Measurements from ENCODE around the gene PPFIA1. TPM values are rescaled to one million over a fixed set of nuclear protein-coding genes. Genes with fewer than 3 reads are reported as not detected.
"Not testable (repeated sequence)": the region's sequence is repeated elsewhere in the genome, so short reads cannot be mapped to it uniquely, and the experiment has no call there.

Gene PPFIA1
- total and polyA plus RNA-seq, 11 donors, result 15.8 to 53.1 (median 39.1) TPM

- WGBS, 4 donors, result 95 to 98% (median 97%) methylated on average over 4 of the region's 4 CpGs
- ATAC-seq (no peak), DNase-seq (no peak)
- Histone ChIP-seq H3K36me3 (peaks cover 0 to 83% (median 59%) of the 10 kb centered on the region in 9 donors), H3K4me3 (no peak overlapping the region), H3K9me3 (no peaks in the 10 kb centered on the region), H3K4me1 (peaks cover 0 to 4% (median 0%) of the 10 kb centered on the region in 12 donors), H3K27ac (no peak overlapping the region), H3K27me3 (no peaks in the 10 kb centered on the region)
- intact Hi-C loops (cut with DNase I), result no loop called here
- TF ChIP-seq POLR2A (IDR thresholded peaks at IDR 0.05) (no peak), CTCF (IDR thresholded peaks at IDR 0.05) (no peak)
Observed at GRCh38 chr11:70289582-70289981, 19.1 kb downstream of the PPFIA1 start.

- no peak overlapping the region for H3K27ac ChIP-seq
- no peaks in the 10 kb centered on the region for H3K27me3 ChIP-seq
- DNase-seq, result no peak
- H3K36me3 ChIP-seq, result peaks cover 0 to 73% (median 51%) of the 10 kb centered on the region in 9 donors
- no peak for ATAC-seq
- WGBS, 4 donors, result 92 to 96% (median 96%) methylated on average over 7 of the region's 7 CpGs
- intact Hi-C loops (cut with DNase I), result no loop called here
- H3K9me3 ChIP-seq, result no peaks in the 10 kb centered on the region
- TF ChIP-seq POLR2A (IDR thresholded peaks at IDR 0.05), result no peak
- no peak for TF ChIP-seq CTCF (IDR thresholded peaks at IDR 0.05)
- H3K4me3 ChIP-seq, result no peak overlapping the region
- H3K4me1 ChIP-seq, result peaks cover 0 to 4% (median 0%) of the 10 kb centered on the region in 12 donors
Observed at GRCh38 chr11:70290361-70291065, 20.0 kb downstream of the PPFIA1 start.

- Histone ChIP-seq H3K9me3 (no peaks in the 10 kb centered on the region), H3K27me3 (no peaks in the 10 kb centered on the region), H3K4me3 (no peak overlapping the region), H3K36me3 (peaks cover 0 to 60% (median 35%) of the 10 kb centered on the region in 9 donors), H3K27ac (no peak overlapping the region), H3K4me1 (peaks cover 0 to 4% (median 0%) of the 10 kb centered on the region in 12 donors)
- TF ChIP-seq CTCF (IDR thresholded peaks at IDR 0.05), result no peak
- no peak for TF ChIP-seq POLR2A (IDR thresholded peaks at IDR 0.05)
- intact Hi-C loops (cut with DNase I), result no loop called here
- DNase-seq (no peak), ATAC-seq (no peak)
- 91 to 93% (median 92%) methylated on average over 8 of the region's 8 CpGs for WGBS, 4 donors
Observed at GRCh38 chr11:70292166-70292565, 21.7 kb downstream of the PPFIA1 start.

- TF ChIP-seq POLR2A (IDR thresholded peaks at IDR 0.05), result no peak
- no peak overlapping the region for H3K27ac ChIP-seq
- 80 to 93% (median 88%) methylated on average over 6 of the region's 6 CpGs for WGBS, 4 donors
- no peaks in the 10 kb centered on the region for H3K27me3 ChIP-seq
- no peak overlapping the region for H3K4me3 ChIP-seq
- DNase-seq (no peak), ATAC-seq (peak in 1 of 4 donors; percentile 57)
- intact Hi-C loops (cut with DNase I), result no loop called here
- H3K4me1 ChIP-seq, result peaks cover 0 to 4% (median 0%) of the 10 kb centered on the region in 12 donors
- H3K36me3 ChIP-seq, result peaks cover 0 to 56% (median 34%) of the 10 kb centered on the region in 9 donors
- no peaks in the 10 kb centered on the region for H3K9me3 ChIP-seq
Observed at GRCh38 chr11:70292863-70293262, 22.4 kb downstream of the PPFIA1 start.

GRCh38 chr11:70295166-70295565 lies 24.7 kb downstream of the PPFIA1 start:
- H3K4me3 ChIP-seq; intact Hi-C loops (cut with DNase I); ATAC-seq; H3K4me1 ChIP-seq; DNase-seq; H3K27me3 ChIP-seq; H3K27ac ChIP-seq; H3K9me3 ChIP-seq: not testable (repeated sequence)
- peaks cover 0 to 55% (median 38%) of the 10 kb centered on the region in 9 donors for H3K36me3 ChIP-seq
- WGBS, 4 donors, result 96 to 100% (median 97%) methylated on average over 2 to 28 of the region's 29 CpGs; no CpG with 5 or more reads in 1 of the 4 donors
